HG03378 (cell line): Measurements from ENCODE around the gene SSH2.

Source experiments
- ATAC-seq: cut with Tn5 transposase; IDR thresholded peaks from one replicate; pipeline ENCODE4 v1.9.1; 2021; ENCODE audit warnings: mild to moderate bottlenecking, moderate library complexity; ENCODE audit not compliant: unreplicated experiment

The SSH2 gene

GRCh38 chr17:29579866-29580771, 349.9 kb downstream of the SSH2 start:
- ATAC-seq: peak; percentile 49

- no peak for ATAC-seq
Observed at GRCh38 chr17:29578626-29579485, 351.2 kb downstream of the SSH2 start.

GRCh38 chr17:29577385-29578211, 352.4 kb downstream of the SSH2 start:
- no peak for ATAC-seq

GRCh38 chr17:29577001-29577370, 353.0 kb downstream of the SSH2 start:
- no peak for ATAC-seq

GRCh38 chr17:29576214-29577000, 353.6 kb downstream of the SSH2 start:
- ATAC-seq: no peak
